SK-N-SH treated with all-trans-retinoic acid at 6 μM for 48 hours (cell line): ENCODE data around the gene GAGE10.
"Not testable (repeated sequence)": the region's sequence is repeated elsewhere in the genome, so short reads cannot be mapped to it uniquely, and the experiment has no call there.

Experiments
- ATAC-seq: fragments of 200-7000 bp; cut with Tn5 transposase; 3 replicates; pipeline ENCODE4 v1.9.1; 2020; ENCODE audit warnings: mild to moderate bottlenecking, moderate library complexity
- ARNTL ChIP-seq: fragments of 450-650 bp; formaldehyde crosslinking; IDR thresholded peaks from 2 replicates; pipeline ENCODE4 v1.5.0; 2020; ENCODE audit warnings: low read depth, mild to moderate bottlenecking, moderate library complexity, borderline replicate concordance
- CSDC2 ChIP-seq: fragments of 250-450 bp; sonication (Bioruptor Pico); IDR thresholded peaks from 2 replicates; pipeline ENCODE4 v1.5.0; 2020; ENCODE audit warnings: mild to moderate bottlenecking, moderate library complexity
- CSRNP3 ChIP-seq: fragments of 250-450 bp; sonication (Bioruptor Pico); IDR thresholded peaks from 2 replicates; pipeline ENCODE4 v1.5.1; 2021; ENCODE audit warnings: mild to moderate bottlenecking, moderate library complexity
- ESRRG ChIP-seq: fragments of 250-450 bp; sonication (Bioruptor Pico); IDR thresholded peaks from 2 replicates; pipeline ENCODE4 v1.6.1; 2021; ENCODE audit warnings: mild to moderate bottlenecking
- ISL1 ChIP-seq: fragments of 250-450 bp; sonication (Bioruptor Pico); IDR thresholded peaks from 2 replicates; pipeline ENCODE4 v2.1.2; 2022; ENCODE audit warnings: mild to moderate bottlenecking, moderate library complexity
- POU6F1 ChIP-seq: fragments of 250-450 bp; sonication (Bioruptor Pico); IDR thresholded peaks from 2 replicates; pipeline ENCODE4 v1.8.0; 2021; ENCODE audit warnings: low read depth, mild to moderate bottlenecking, moderate library complexity, borderline replicate concordance
- PPARA ChIP-seq: fragments of 250-450 bp; sonication (Bioruptor Pico); IDR thresholded peaks from 2 replicates; pipeline ENCODE4 v1.5.0; 2020; ENCODE audit warnings: mild to moderate bottlenecking, borderline replicate concordance
- RARB ChIP-seq: fragments of 250-450 bp; sonication (Bioruptor Pico); IDR thresholded peaks from 2 replicates; pipeline ENCODE4 v1.8.0; 2021; ENCODE audit warnings: mild to moderate bottlenecking, moderate library complexity
- TCF4 ChIP-seq: fragments of 250-450 bp; sonication (Bioruptor Pico); IDR thresholded peaks from 2 replicates; pipeline ENCODE4 v1.8.0; 2021; ENCODE audit warnings: mild to moderate bottlenecking, moderate library complexity, borderline replicate concordance
- TOX ChIP-seq: fragments of 250-450 bp; sonication (Bioruptor Pico); IDR thresholded peaks from 2 replicates; pipeline ENCODE4 v1.8.0; 2021; ENCODE audit warnings: mild to moderate bottlenecking, moderate library complexity, borderline replicate concordance
- TSHZ2 ChIP-seq: fragments of 250-450 bp; sonication (Bioruptor Pico); IDR thresholded peaks from 2 replicates; pipeline ENCODE4 v1.5.0; 2020; ENCODE audit warnings: mild to moderate bottlenecking, moderate library complexity
- ZC3H10 ChIP-seq: fragments of 250-450 bp; sonication (Bioruptor Pico); IDR thresholded peaks from 2 replicates; pipeline ENCODE4 v1.5.1; 2021; ENCODE audit warnings: mild to moderate bottlenecking, moderate library complexity
- ZFP30 ChIP-seq: fragments of 450-650 bp; formaldehyde crosslinking; IDR thresholded peaks from 2 replicates; pipeline ENCODE4 v1.5.0; 2022; ENCODE audit warnings: mild to moderate bottlenecking, moderate library complexity
- ZNF565 ChIP-seq: fragments of 450-650 bp; formaldehyde crosslinking; conservative IDR thresholded peaks from 2 replicates; pipeline ENCODE4 v1.5.0; 2020; ENCODE audit warnings: low read depth, mild to moderate bottlenecking, moderate library complexity
- ZNF70 ChIP-seq: fragments of 450-650 bp; formaldehyde crosslinking; IDR thresholded peaks from 2 replicates; pipeline ENCODE4 v1.5.0; 2020; ENCODE audit warnings: mild to moderate bottlenecking, moderate library complexity
- ZNF8 ChIP-seq: fragments of 450-650 bp; formaldehyde crosslinking; IDR thresholded peaks from 2 replicates; pipeline ENCODE4 v1.5.0; 2020; ENCODE audit warnings: mild to moderate bottlenecking, moderate library complexity
- TF ChIP-seq, protein P1 (sequence below): fragments of 250-450 bp; sonication (Bioruptor Pico); IDR thresholded peaks from 2 replicates; pipeline ENCODE4 v1.5.1; 2020; ENCODE audit warnings: low read depth, mild to moderate bottlenecking, moderate library complexity

The GAGE10 gene

GRCh38 chrX:49287665-49288064, 15.8 kb upstream of the GAGE10 start (continued):
- TF ChIP-seq, protein P1, sequence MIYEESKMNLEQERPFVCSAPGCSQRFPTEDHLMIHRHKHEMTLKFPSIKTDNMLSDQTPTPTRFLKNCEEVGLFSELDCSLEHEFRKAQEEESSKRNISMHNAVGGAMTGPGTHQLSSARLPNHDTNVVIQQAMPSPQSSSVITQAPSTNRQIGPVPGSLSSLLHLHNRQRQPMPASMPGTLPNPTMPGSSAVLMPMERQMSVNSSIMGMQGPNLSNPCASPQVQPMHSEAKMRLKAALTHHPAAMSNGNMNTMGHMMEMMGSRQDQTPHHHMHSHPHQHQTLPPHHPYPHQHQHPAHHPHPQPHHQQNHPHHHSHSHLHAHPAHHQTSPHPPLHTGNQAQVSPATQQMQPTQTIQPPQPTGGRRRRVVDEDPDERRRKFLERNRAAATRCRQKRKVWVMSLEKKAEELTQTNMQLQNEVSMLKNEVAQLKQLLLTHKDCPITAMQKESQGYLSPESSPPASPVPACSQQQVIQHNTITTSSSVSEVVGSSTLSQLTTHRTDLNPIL (CRISPR knock-in tag) = no peak
- no peak for TF ChIP-seq CSRNP3 (CRISPR knock-in tag)
- TF ChIP-seq, all 23 proteins: peak for 0

DNA sequence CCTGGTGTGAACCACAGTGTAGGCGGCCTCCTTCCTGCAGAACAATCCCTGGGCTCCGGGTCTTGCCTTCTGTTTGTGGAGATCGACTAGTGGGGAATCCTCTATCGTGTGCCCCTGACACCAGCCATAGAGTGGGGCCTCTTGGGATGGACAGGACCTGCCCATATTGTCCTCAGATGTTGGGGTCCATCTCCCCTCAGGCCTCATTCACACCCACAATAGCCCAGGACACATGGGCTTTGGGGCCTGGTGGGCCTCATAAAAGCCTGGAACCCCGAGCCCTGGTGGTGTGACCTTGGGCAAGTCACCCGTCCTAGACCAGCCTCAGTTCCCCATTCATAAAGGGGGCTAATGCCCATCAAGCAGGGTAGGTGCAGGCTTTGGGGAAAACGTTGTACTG, 13.2 kb upstream of the GAGE10 start:
- no peak for TF ChIP-seq POU6F1 (CRISPR knock-in tag)
- TF ChIP-seq RARB (CRISPR knock-in tag) = no peak
- no peak for TF ChIP-seq ARNTL
- TF ChIP-seq ZFP30 (CRISPR knock-in tag) = no peak
- no peak for TF ChIP-seq TSHZ2 (CRISPR knock-in tag)
- TF ChIP-seq CSDC2 (CRISPR knock-in tag) = no peak
- no peak for TF ChIP-seq ZNF565
- no peak for TF ChIP-seq CSRNP3 (CRISPR knock-in tag)
- TF ChIP-seq ZNF8 = no peak
- TF ChIP-seq ZC3H10 (CRISPR knock-in tag) = no peak
- ATAC-seq = no peak

DNA sequence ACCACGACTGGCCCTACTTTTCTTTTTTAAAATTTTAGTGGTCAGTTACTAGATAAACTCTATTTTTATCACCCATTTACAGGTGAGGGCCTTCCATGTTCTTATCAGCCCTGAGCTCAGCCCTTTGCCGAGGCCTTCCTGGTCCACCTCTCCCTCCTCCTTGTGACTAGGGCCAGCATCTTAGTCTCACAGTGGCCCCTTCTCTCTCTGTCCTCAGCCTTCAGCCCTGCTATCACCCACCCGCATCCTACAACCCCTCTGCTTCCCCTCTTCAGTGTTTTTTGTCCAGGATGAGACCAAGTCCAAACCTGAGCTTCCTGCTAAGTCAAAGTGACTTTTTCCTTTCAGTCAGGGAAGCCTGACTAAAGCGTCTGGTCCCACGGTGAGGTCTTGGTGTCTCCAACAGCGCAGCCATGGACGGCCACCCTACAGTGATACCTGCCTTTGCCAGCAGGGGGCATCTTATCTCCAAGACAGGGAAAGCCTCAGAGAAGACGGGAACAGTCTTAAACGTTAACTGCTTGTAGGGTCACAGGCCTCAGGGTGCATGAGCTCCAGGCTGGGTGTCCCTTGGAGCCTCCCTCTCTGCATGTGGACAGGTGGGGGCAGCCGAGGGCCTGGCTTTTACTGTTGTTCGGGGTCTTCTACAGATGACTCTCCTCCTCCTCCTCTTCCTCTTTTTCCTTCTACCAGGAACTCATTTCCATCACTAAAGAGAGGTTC, 11.7 kb upstream of the GAGE10 start:
- TF ChIP-seq ZNF8 (no peak), ARNTL (no peak), ESRRG (CRISPR knock-in tag) (no peak), ISL1 (CRISPR knock-in tag) (no peak), TCF4 (CRISPR knock-in tag) (no peak), CSDC2 (CRISPR knock-in tag) (no peak)
- ATAC-seq = peak; percentile 96

DNA sequence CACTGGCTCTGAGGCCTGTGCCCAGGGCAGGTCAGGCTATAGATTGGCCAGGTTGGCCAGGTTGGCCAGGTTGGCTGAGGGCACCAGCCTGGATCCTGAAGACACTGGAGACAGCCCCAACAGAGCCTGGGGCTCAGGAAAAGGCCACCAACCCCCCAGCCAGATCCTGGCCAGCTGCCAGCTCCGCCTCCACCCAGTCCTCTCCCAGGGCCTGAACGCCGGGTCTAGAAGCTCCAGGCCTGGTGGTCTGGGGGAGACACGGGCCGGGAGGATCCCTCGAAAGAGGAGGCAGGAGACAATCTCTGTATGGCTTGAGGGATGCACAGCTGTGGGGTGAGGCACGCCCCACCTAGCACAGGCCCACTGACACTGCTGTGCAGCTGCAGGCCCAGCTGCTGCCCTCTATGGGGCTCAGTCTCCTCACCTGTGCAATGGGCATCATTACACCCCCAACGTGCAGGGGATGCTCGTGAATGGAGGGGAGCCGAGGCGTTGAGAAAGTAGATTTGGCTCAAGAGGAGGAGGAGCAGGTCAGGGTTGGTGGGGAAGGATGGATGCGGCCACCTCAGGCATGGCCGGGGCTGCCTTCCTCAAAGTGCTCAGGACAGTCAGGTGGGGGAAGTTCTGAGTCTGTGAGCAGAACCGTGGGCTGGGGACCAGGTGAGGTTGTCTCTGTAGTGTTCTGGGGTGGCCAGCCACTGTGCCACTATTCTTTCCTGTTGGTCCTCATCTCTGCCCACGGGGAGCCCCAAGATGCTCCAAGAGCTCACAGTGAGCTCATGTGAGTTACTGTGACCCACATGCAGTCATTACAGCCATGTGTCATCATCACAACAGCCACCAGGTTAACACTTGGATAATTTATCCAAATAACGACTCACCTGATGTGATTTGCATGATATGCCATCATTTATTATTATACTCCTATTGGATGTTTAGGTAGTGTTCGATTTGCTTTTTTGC, 10.8 kb upstream of the GAGE10 start:
- TF ChIP-seq ZNF8 = no peak
- TF ChIP-seq, protein P1 (CRISPR knock-in tag) = no peak
- TF ChIP-seq ZNF70 = no peak
- TF ChIP-seq PPARA (CRISPR knock-in tag) = no peak
- no peak for TF ChIP-seq POU6F1 (CRISPR knock-in tag)
- TF ChIP-seq RARB (CRISPR knock-in tag) = no peak
- no peak for TF ChIP-seq TOX
- no peak for TF ChIP-seq ZFP30 (CRISPR knock-in tag)
- TF ChIP-seq TSHZ2 (CRISPR knock-in tag) = no peak
- TF ChIP-seq, all 23 proteins: peak for 0
- ATAC-seq = no peak

DNA sequence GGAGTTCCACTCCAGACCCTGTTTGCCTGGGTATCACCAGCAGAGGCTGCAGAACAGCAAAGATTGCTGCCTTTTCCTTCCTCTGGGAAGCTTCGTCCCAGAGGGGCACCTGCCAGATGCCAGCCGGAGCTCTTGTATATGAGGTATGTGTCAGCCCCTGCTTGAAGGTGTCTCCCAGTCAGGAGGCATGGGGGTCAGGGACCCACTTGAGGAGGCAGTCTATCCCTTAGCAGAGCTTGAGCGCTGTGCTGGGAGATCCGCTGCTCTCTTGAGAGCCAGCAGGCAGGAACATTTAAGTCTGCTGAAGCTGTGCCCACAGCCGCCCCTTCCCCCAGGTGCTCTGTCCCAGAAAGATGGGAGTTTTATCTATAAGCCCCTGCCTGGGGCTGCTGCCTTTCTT, 4.2 kb upstream of the GAGE10 start:
- not testable (repeated sequence) for ATAC-seq
